Right cardiac atrium (tissue), 5 donors: Measurements from ENCODE around the gene RIPK4. TPM values are rescaled to one million over a fixed set of nuclear protein-coding genes. Genes with fewer than 3 reads are reported as not detected.

Experiments
- ATAC-seq, 2 donors: fragments of 200-7000 bp; cut with Tn5 transposase; one replicate each; pipeline versions ENCODE4 v1.8.0 to v1.9.1; 2020; ENCODE audit warnings: moderate library complexity in 2 of 2, mild to moderate bottlenecking in 1 of 2
- DNase-seq, 3 donors: peaks; one replicate each; pipeline ENCODE4 v3.0.0-alpha.2; 2020
- H3K27ac ChIP-seq: one replicate; pipeline ENCODE4 v1.5.1; 2013; ENCODE audit warnings: mild to moderate bottlenecking, low read length, control low read depth, moderate library complexity
- H3K27me3 ChIP-seq: one replicate; pipeline ENCODE4 v1.6.1; 2013; ENCODE audit not compliant: control insufficient read depth, insufficient read depth
- H3K4me1 ChIP-seq: one replicate; pipeline ENCODE4 v1.6.1; 2013; ENCODE audit warnings: low read length; ENCODE audit not compliant: control insufficient read depth, insufficient read depth
- H3K4me3 ChIP-seq: one replicate; pipeline ENCODE4 v1.5.1; 2013; ENCODE audit warnings: low read length, control low read depth
- H3K9me3 ChIP-seq: one replicate; pipeline ENCODE4 v1.6.1; 2013; ENCODE audit warnings: low read length; ENCODE audit not compliant: control insufficient read depth
- WGBS: extraction: QIAGEN DNeasy Blood & Tissue Kit; methylation state at CpG from one replicate; pipeline ENCODE4 v1.1.7; 2013; 5-methylcytosine and 5-hydroxymethylcytosine counted together
- intact Hi-C, 4 donors: fragments of 100-400 bp; cut with DNase I; formaldehyde crosslinking; loops; one replicate each; pipeline versions ENCODE4 v1.11.0 to v1.14.0; 2022 to 2023
- long read RNA-seq, 4 donors: library from polyadenylated mRNA; unstranded; transcript quantifications; one replicate each; pipeline ENCODE4 v2.0.0, GENCODE V29; 2020 to 2021
- polyA plus RNA-seq: library from polyadenylated mRNA; stranded (reverse); fragments of 200-250 nt; gene quantifications from one replicate; pipeline ENCODE4 v1.2.3, GENCODE V29; 2013
- total RNA-seq, 4 donors: library from RNA; stranded (reverse); fragmentation: NEBNext Ultra II Directional; extraction: Animal tissue kit (Norgen Biotek cat#: 25700); gene quantifications; one replicate each; pipeline ENCODE4 v1.2.1, GENCODE V29; 2021
- donor health status: healthy with polysubstance abuse.
- donor health status: DM: no; HTN: yes; CAD: no.
- donor health status: DM: no; HTN: no; CAD: no.
- donor health status: DM: no; HTN: yes; CAD: no; lungs with severe emphysema.
- donor health status: DM: yes; HTN: yes; CAD: no.

Gene RIPK4
- total RNA-seq (1 to 10 TPM in 1 of 4 donors, under 1 TPM in 3; 0.86 to 1.2 (median 0.92) TPM), polyA plus RNA-seq (0.70 TPM)
- long read RNA-seq, donor 1, partial matches to known transcripts, result 1 of 4 reads
- long read RNA-seq, donor 1, other reads (novel, unspliced or antisense), result 0 of 4 reads
- long read RNA-seq, donor 2, partial matches to known transcripts, result 0 of 2 reads
- long read RNA-seq, donor 2, other reads (novel, unspliced or antisense), result 1 of 2 reads
- long read RNA-seq, donor 3, partial matches to known transcripts, result 1 of 7 reads
- long read RNA-seq, donor 3, other reads (novel, unspliced or antisense), result 2 of 7 reads
- long read RNA-seq, donor 4, partial matches to known transcripts, result 0 of 3 reads
- long read RNA-seq, donor 4, other reads (novel, unspliced or antisense), result 0 of 3 reads

GRCh38 chr21:41766883-41767605, at the start of gene RIPK4:
TSS of gene RIPK4 (minus strand) at chr21:41767052. CDS start at chr21:41767041, 11 bp downstream.
- no peaks in the 10 kb centered on the region for H3K9me3 ChIP-seq

DNA sequence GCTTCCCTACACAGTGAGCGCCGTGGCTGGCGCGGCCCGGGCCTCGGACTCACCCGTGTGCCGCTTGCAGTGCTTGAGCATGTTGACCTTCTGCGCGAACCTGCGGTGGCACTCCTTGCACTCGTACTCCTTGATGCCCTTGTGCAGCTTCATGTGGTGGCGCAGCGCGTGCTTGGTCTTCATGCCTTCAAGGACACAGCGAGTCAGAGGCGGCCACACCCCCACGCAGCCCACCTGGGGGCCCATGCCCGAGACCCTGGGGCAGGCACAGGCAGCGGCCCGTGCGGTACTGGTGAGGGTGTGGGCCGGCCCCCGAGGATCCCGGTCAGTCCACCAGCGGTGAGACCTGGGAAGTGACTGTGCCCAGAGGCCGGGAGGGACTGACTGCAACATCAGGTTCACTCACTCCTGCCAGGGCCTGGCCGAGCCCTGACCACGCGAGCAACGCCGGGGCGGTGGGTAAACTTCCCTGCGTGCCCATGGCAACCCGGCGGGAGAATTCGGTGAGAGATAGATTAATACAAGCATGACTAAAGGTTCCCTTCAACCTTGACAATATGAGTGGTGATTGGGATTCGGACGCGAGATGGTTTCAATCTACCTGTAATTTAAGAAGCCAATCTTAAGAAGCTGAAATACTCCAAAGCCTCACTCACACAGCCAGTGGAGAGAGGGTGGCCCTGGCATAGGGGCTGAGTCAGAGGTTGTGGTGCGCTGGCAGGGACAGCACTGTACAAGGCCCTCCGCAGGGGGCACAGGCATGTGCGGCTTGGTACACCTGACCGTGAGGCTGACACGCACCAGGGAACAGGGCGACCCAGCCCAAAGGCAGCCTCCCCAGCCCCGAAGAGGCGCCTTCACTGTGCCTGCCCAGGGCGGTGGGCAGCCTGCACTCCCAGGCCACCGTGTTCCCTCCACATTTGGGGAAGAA, 49.1 kb upstream of the RIPK4 start:
- H3K27ac ChIP-seq, result no peak overlapping the region
- 92% methylated on average over 50 of the region's 50 CpGs for WGBS
- H3K27me3 ChIP-seq, result no peaks in the 10 kb centered on the region
- DNase-seq (no peak), ATAC-seq (peak; percentile 12 to 28)
- no peaks in the 10 kb centered on the region for H3K4me1 ChIP-seq
- intact Hi-C loops, result loop anchor here in 3 of 4 donors (2.0 to 10.0 kb wide), 5 partner anchors 59 to 303 kb away; partner anchors contain the start of gene PRDM15 (in 1 of the 3)
- no peaks in the 10 kb centered on the region for H3K9me3 ChIP-seq
- no peak overlapping the region for H3K4me3 ChIP-seq

More at GRCh38 chr21:41766883-41767605, at the start of gene RIPK4:
- H3K4me1 ChIP-seq, result peaks cover 2% of the 10 kb centered on the region
- peak within 1 kb of the TSS; percentile 44 for H3K4me3 ChIP-seq
- peak; percentile 41 to 46 for ATAC-seq
- DNase-seq, result peak in 2 of 3 donors; percentile 66 to 74
- no peaks in the 10 kb centered on the region for H3K27me3 ChIP-seq
- H3K27ac ChIP-seq, result no peak within 1 kb of the TSS
- intact Hi-C loops, result loop anchor here in 1 of 4 donors (10.0 kb wide), 1 partner anchor 122 kb away; no protein-coding TSS in a partner anchor
- 5% methylated on average over 53 of the region's 53 CpGs for WGBS

GRCh38 chr21:41813226-41813625, 46.4 kb upstream of the RIPK4 start:
- H3K4me3 ChIP-seq, result no peak overlapping the region
- H3K4me1 ChIP-seq, result no peaks in the 10 kb centered on the region
- intact Hi-C loops, result loop anchor here in 2 of 4 donors (10.0 kb wide), 2 partner anchors 62 to 122 kb away; partner anchors contain the start of gene PRDM15 (in 1 of the 2)
- no peaks in the 10 kb centered on the region for H3K9me3 ChIP-seq
- H3K27me3 ChIP-seq, result no peaks in the 10 kb centered on the region
- no peak for ATAC-seq
- no peak overlapping the region for H3K27ac ChIP-seq
- WGBS, result 86% methylated on average over 11 of the region's 11 CpGs
- no peak for DNase-seq

DNA sequence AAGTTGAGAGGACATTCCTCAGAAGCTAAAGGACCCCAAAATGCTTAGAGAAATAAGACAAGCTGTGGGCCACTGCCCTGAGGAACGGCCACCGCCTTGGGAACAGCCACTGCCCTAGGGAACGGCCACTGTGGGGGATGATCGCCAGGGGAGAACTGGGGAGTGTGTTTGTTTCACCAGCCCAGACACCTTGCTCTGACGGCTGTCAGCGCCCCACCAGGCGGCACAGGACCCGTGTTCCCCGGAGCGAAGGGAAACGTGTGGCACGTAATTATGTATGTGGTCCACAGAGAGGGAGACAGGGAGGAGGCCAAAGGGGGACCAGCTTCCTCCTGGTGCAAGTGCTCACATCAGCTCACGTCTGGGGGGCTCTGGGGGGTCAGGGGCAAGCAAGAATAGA, 45.8 kb upstream of the RIPK4 start:
- intact Hi-C loops, result loop anchor here in 2 of 4 donors (10.0 kb wide), 2 partner anchors 62 to 122 kb away; partner anchors contain the start of gene PRDM15 (in 1 of the 2)
- Histone ChIP-seq H3K9me3 (no peaks in the 10 kb centered on the region), H3K4me3 (no peak overlapping the region), H3K27me3 (no peaks in the 10 kb centered on the region), H3K27ac (no peak overlapping the region), H3K4me1 (no peaks in the 10 kb centered on the region)
- ATAC-seq, result no peak
- no peak for DNase-seq
- 93% methylated on average over 13 of the region's 13 CpGs for WGBS

DNA sequence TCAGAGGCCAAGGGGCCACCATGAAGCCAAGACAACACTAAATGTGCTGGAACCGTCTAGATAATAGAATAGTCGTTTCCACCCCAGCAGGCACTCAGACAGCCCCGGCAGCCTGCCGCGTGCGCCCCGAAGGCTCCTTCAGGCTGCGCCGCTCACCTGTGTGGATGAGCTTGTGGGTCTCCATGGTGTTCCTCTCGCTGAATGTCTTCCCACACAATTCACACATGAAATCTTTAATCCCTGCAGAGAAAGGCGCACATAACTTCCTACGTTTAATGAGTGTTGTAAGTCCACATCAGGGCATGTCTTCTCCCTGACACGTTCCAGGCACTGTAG, 43.7 kb upstream of the RIPK4 start:
- H3K4me1 ChIP-seq, result no peaks in the 10 kb centered on the region
- no peaks in the 10 kb centered on the region for H3K9me3 ChIP-seq
- no peaks in the 10 kb centered on the region for H3K27me3 ChIP-seq
- no peak overlapping the region for H3K4me3 ChIP-seq
- intact Hi-C loops, result loop anchor here in 2 of 4 donors (10.0 kb wide), 2 partner anchors 64 to 124 kb away; partner anchors contain the start of gene PRDM15 (in 1 of the 2)
- WGBS, result 93% methylated on average over 13 of the region's 13 CpGs
- ATAC-seq, result no peak
- no peak overlapping the region for H3K27ac ChIP-seq
- DNase-seq, result no peak

GRCh38 chr21:41809891-41810596, 43.2 kb upstream of the RIPK4 start:
- H3K27me3 ChIP-seq, result no peaks in the 10 kb centered on the region
- intact Hi-C loops, result loop anchor here in 2 of 4 donors (10.0 kb wide), 2 partner anchors 65 to 125 kb away; partner anchors contain the start of gene PRDM15 (in 1 of the 2)
- H3K27ac ChIP-seq, result no peak overlapping the region
- WGBS, result 94% methylated on average over 34 of the region's 34 CpGs
- no peaks in the 10 kb centered on the region for H3K4me1 ChIP-seq
- ATAC-seq (no peak), DNase-seq (peak in 1 of 3 donors; percentile 62)
- H3K4me3 ChIP-seq, result no peak overlapping the region
- no peaks in the 10 kb centered on the region for H3K9me3 ChIP-seq

DNA sequence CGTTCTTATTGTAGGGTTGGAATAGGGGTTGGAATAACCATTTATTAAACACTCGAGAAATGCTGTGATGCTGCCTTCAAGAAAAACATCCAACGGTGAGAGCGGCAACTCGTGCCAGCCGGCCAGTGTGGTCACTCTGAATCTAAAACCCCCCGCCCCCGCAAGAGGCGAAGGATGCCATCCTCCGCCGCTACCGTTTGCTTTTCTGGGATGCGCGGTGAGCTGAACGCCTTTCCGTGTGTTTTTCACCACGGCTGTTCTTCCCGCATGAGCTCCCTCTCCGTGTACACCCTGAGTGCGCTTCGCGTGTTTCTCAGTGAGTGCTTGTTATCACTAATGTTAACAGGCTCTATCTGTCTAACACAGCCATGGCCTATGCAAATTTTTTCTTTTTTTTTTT, 42.0 kb upstream of the RIPK4 start:
- no peak for DNase-seq
- Histone ChIP-seq H3K4me3 (no peak overlapping the region), H3K4me1 (no peaks in the 10 kb centered on the region), H3K27me3 (no peaks in the 10 kb centered on the region), H3K9me3 (no peaks in the 10 kb centered on the region), H3K27ac (no peak overlapping the region)
- 97% methylated on average over 22 of the region's 22 CpGs for WGBS
- intact Hi-C loops, result no loop called here
- no peak for ATAC-seq

- Histone ChIP-seq H3K27ac (no peak overlapping the region), H3K27me3 (no peaks in the 10 kb centered on the region), H3K4me3 (no peak overlapping the region), H3K9me3 (no peaks in the 10 kb centered on the region), H3K4me1 (no peaks in the 10 kb centered on the region)
- intact Hi-C loops, result no loop called here
- WGBS, result 93% methylated on average over 18 of the region's 18 CpGs
- ATAC-seq (no peak), DNase-seq (no peak)
These were observed 41.2 kb upstream of the RIPK4 start for GRCh38 chr21:41808094-41808493.

- H3K9me3 ChIP-seq, result no peaks in the 10 kb centered on the region
- no peak overlapping the region for H3K4me3 ChIP-seq
- intact Hi-C loops, result no loop called here
- DNase-seq (no peak), ATAC-seq (no peak)
- over 99% methylated on average over 4 of the region's 4 CpGs for WGBS
- H3K4me1 ChIP-seq, result no peaks in the 10 kb centered on the region
- no peaks in the 10 kb centered on the region for H3K27me3 ChIP-seq
- H3K27ac ChIP-seq, result no peak overlapping the region
These were observed 39.9 kb upstream of the RIPK4 start for GRCh38 chr21:41806773-41807172.

- no peaks in the 10 kb centered on the region for H3K9me3 ChIP-seq
- no peak overlapping the region for H3K27ac ChIP-seq
These were observed 38.8 kb upstream of the RIPK4 start for GRCh38 chr21:41805643-41806042.

More at GRCh38 chr21:41805643-41806042, 38.8 kb upstream of the RIPK4 start:
- WGBS, result 96% methylated on average over 4 of the region's 4 CpGs
- Histone ChIP-seq H3K27me3 (no peaks in the 10 kb centered on the region), H3K4me3 (no peak overlapping the region), H3K4me1 (no peaks in the 10 kb centered on the region)
- no peak for ATAC-seq
- intact Hi-C loops, result no loop called here
- DNase-seq, result no peak
